HFF-Myc (cell line): ENCODE data around the gene BACH2.
"Not testable (repeated sequence)": the region's sequence is repeated elsewhere in the genome, so short reads cannot be mapped to it uniquely, and the experiment has no call there.

Source experiments
- DNase-seq: peaks from one replicate; pipeline ENCODE4 v3.0.0-alpha.2; 2011; ENCODE audit warnings: low read depth; ENCODE audit errors: extremely low read depth
- H3K4me3 ChIP-seq: replicated peaks from 2 replicates; pipeline ENCODE4 v1.5.1; 2011; ENCODE audit warnings: low read depth, mild to moderate bottlenecking, control low read depth, low read length
- CTCF ChIP-seq: IDR thresholded peaks from 2 replicates; pipeline ENCODE4 v1.5.1; 2012; ENCODE audit warnings: mild to moderate bottlenecking, low read depth, low read length, control low read depth; ENCODE audit errors: missing control alignments

The BACH2 gene

GRCh38 chr6:90039911-90040310, 256.7 kb downstream of the BACH2 start:
- TF ChIP-seq CTCF = no peak
- no peak for DNase-seq
- no peak overlapping the region for H3K4me3 ChIP-seq

GRCh38 chr6:90038961-90039653, 257.5 kb downstream of the BACH2 start:
- DNase-seq = no peak
- H3K4me3 ChIP-seq = no peak overlapping the region
- no peak for TF ChIP-seq CTCF

- TF ChIP-seq CTCF = no peak
- DNase-seq = no peak
Observed at GRCh38 chr6:90036963-90037362, 259.7 kb downstream of the BACH2 start.

GRCh38 chr6:90035047-90035723, 261.5 kb downstream of the BACH2 start:
- H3K4me3 ChIP-seq = no peak overlapping the region
- DNase-seq = no peak
- no peak for TF ChIP-seq CTCF

More at GRCh38 chr6:90036963-90037362, 259.7 kb downstream of the BACH2 start:
- no peak overlapping the region for H3K4me3 ChIP-seq

- no peak for TF ChIP-seq CTCF
- no peak overlapping the region for H3K4me3 ChIP-seq
- DNase-seq = no peak
Observed at GRCh38 chr6:90033746-90034271, 262.8 kb downstream of the BACH2 start.

GRCh38 chr6:90032489-90033212, 264.0 kb downstream of the BACH2 start:
- not testable (repeated sequence) for DNase-seq, H3K4me3 ChIP-seq
